Bronchial epithelial cell (primary cell): ENCODE measurements around the gene CHPT1. TPM values are rescaled to one million over a fixed set of nuclear protein-coding genes. Genes with fewer than 3 reads are reported as not detected.

Experiments
- DNase-seq: peaks from one replicate; pipeline ENCODE4 v3.0.0-alpha.2; 2010; ENCODE audit warnings: low read depth
- FAIRE-seq: peaks from 2 replicates; lab custom pipeline; 2011; peaks lifted over from hg19 to GRCh38; lab: Jason Lieb, UNC
- H3K27me3 ChIP-seq: 2 replicates; pipeline ENCODE4 v1.5.1; 2011; ENCODE audit warnings: low read length; ENCODE audit not compliant: control insufficient read depth, insufficient read depth
- H3K36me3 ChIP-seq: 2 replicates; pipeline ENCODE4 v1.5.1; 2011; ENCODE audit warnings: low read length; ENCODE audit not compliant: control insufficient read depth, insufficient read depth
- H3K4me3 ChIP-seq: 2 replicates; pipeline ENCODE4 v1.5.1; 2011; ENCODE audit warnings: mild to moderate bottlenecking, low read depth, low read length, control low read depth
- CTCF ChIP-seq: IDR thresholded peaks from 2 replicates; pipeline ENCODE4 v1.5.1; 2011; ENCODE audit warnings: mild to moderate bottlenecking, moderate library complexity, low read length, control low read depth, inconsistent platforms; ENCODE audit not compliant: insufficient read depth, severe bottlenecking
- total RNA-seq: library from RNA; depleted of rRNA; stranded (reverse); fragments of >200 nt; gene quantifications from 2 replicates; pipeline ENCODE4 v1.2.1, GENCODE V29; 2014

CHPT1 gene
- total RNA-seq: 2.3 and 3.2 TPM in 2 replicates

GRCh38 chr12:101697197-101697929, at the start of gene CHPT1:
TSS of gene CHPT1 (plus strand) at chr12:101697640. CDS start at chr12:101697862, 222 bp downstream.
- no peak for TF ChIP-seq CTCF
- FAIRE-seq: no peak
- Histone ChIP-seq H3K36me3 (no peaks in the 10 kb centered on the region), H3K27me3 (no peaks in the 10 kb centered on the region), H3K4me3 (peak within 1 kb of the TSS; percentile 70)
- DNase-seq: no peak

DNA sequence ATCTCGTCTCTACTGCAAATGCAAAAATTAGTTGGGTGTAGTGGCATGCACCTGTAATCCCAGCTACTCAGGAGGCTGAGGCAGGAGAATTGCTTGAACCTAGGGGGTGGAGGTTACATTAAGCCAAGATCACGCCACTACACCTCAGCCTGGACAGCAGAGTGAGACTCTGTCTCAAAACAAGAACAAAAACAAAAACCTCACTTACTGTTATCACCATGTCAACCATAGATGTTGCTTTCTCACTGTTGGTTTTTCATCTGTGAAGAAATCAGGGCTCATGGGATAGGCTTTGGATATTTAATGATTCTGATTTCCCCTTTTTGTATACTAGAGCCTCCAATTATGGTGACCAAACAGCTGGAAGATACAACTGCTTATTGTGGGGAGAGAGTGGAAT, 49.7 kb upstream of the CHPT1 start:
- Histone ChIP-seq H3K36me3 (no peaks in the 10 kb centered on the region), H3K4me3 (no peak overlapping the region), H3K27me3 (no peaks in the 10 kb centered on the region)
- DNase-seq (no peak), FAIRE-seq (no peak)
- TF ChIP-seq CTCF: no peak

DNA sequence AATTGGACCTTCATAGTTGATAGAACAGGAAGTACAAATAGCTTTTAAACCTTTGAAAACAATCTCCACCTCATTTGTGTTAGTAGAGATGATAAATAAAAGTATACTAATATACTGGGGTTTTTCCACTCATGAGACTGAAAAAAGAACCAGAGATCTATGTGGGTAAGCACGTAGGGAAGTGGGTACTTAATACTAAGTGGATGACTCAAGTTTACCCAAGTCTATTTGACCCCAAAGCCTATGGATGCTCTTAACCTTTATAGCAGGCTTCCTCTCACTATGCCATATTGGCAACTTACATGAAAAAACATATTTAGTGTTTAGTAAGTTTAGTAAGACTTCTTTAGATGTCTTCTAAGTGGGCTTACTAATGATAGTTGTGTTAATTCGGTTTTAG, 49.2 kb upstream of the CHPT1 start:
- DNase-seq (no peak), FAIRE-seq (no peak)
- Histone ChIP-seq H3K36me3 (no peaks in the 10 kb centered on the region), H3K4me3 (no peak overlapping the region), H3K27me3 (no peaks in the 10 kb centered on the region)
- no peak for TF ChIP-seq CTCF

GRCh38 chr12:101650346-101651117, 46.9 kb upstream of the CHPT1 start:
- no peak for TF ChIP-seq CTCF
- DNase-seq (peak; percentile 22), FAIRE-seq (no peak)
- no peaks in the 10 kb centered on the region for H3K27me3 ChIP-seq
- H3K4me3 ChIP-seq: no peak overlapping the region
- H3K36me3 ChIP-seq: no peaks in the 10 kb centered on the region

GRCh38 chr12:101653030-101653429, 44.4 kb upstream of the CHPT1 start:
- Histone ChIP-seq H3K4me3 (no peak overlapping the region), H3K27me3 (no peaks in the 10 kb centered on the region), H3K36me3 (no peaks in the 10 kb centered on the region)
- no peak for TF ChIP-seq CTCF
- no peak for DNase-seq
- peak; percentile 40 for FAIRE-seq
